Measurements from ENCODE around the gene PLXNA3.
"Not testable (repeated sequence)": the region's sequence is repeated elsewhere in the genome, so short reads cannot be mapped to it uniquely, and the experiment has no call there.

Gene PLXNA3

GRCh38 chrX:154487518-154488290 lies 29.6 kb downstream of the PLXNA3 start:
- H3K27me3 Mint-ChIP-seq: no peaks in the 10 kb centered on the region
- no peak overlapping the region for H3K27ac Mint-ChIP-seq
- H3K4me1 Mint-ChIP-seq (ENCODE audit: low read depth): peaks cover 15% of the 10 kb centered on the region
- peak overlapping the region; percentile 84 for H3K4me3 Mint-ChIP-seq
- H3K36me3 Mint-ChIP-seq: no peaks in the 10 kb centered on the region
- H3K9me3 Mint-ChIP-seq (ENCODE audit: low read depth): no peaks in the 10 kb centered on the region

GRCh38 chrX:154488336-154489075 lies 30.4 kb downstream of the PLXNA3 start:
- H3K27ac Mint-ChIP-seq: no peak overlapping the region

GRCh38 chrX:154489182-154489581 lies 31.1 kb downstream of the PLXNA3 start:
- Mint-ChIP-seq H3K4me1 (ENCODE audit: low read depth) (peaks cover 14% of the 10 kb centered on the region), H3K4me3 (peak overlapping the region; percentile 90), H3K27me3 (no peaks in the 10 kb centered on the region), H3K27ac (peak overlapping the region; percentile 82), H3K9me3 (ENCODE audit: low read depth) (no peaks in the 10 kb centered on the region), H3K36me3 (no peaks in the 10 kb centered on the region)

More at GRCh38 chrX:154488336-154489075, 30.4 kb downstream of the PLXNA3 start:
- H3K9me3 Mint-ChIP-seq (ENCODE audit: low read depth): no peaks in the 10 kb centered on the region
- no peaks in the 10 kb centered on the region for H3K27me3 Mint-ChIP-seq
- peaks cover 15% of the 10 kb centered on the region for H3K4me1 Mint-ChIP-seq (ENCODE audit: low read depth)
- peak overlapping the region; percentile 41 for H3K4me3 Mint-ChIP-seq
- H3K36me3 Mint-ChIP-seq: no peaks in the 10 kb centered on the region

- peak overlapping the region; percentile 90 for H3K4me3 Mint-ChIP-seq
- H3K27ac Mint-ChIP-seq: peak overlapping the region; percentile 82
- peaks cover 9% of the 10 kb centered on the region for H3K4me1 Mint-ChIP-seq (ENCODE audit: low read depth)
- no peaks in the 10 kb centered on the region for H3K9me3 Mint-ChIP-seq (ENCODE audit: low read depth)
- no peaks in the 10 kb centered on the region for H3K27me3 Mint-ChIP-seq
- H3K36me3 Mint-ChIP-seq: no peaks in the 10 kb centered on the region
Measured at GRCh38 chrX:154490021-154490413, 31.9 kb downstream of the PLXNA3 start.

GRCh38 chrX:154490414-154491083 lies 32.5 kb downstream of the PLXNA3 start, which contains the start of gene SLC10A3:
Gene SLC10A3, minus strand, starts transcription at chrX:154490629. Its CDS starts 1,689 bp downstream, at chrX:154488940.
- Mint-ChIP-seq H3K9me3 (ENCODE audit: low read depth) (no peaks in the 10 kb centered on the region), H3K27ac (peak within 1 kb of the TSS; percentile 82)

GRCh38 chrX:154494715-154495114 lies 36.6 kb downstream of the PLXNA3 start:
- Mint-ChIP-seq H3K27ac (no peak overlapping the region), H3K9me3 (ENCODE audit: low read depth) (no peaks in the 10 kb centered on the region), H3K4me3 (no peak overlapping the region), H3K36me3 (no peaks in the 10 kb centered on the region), H3K27me3 (no peaks in the 10 kb centered on the region), H3K4me1 (ENCODE audit: low read depth) (peaks cover 1% of the 10 kb centered on the region)

More at GRCh38 chrX:154490414-154491083, 32.5 kb downstream of the PLXNA3 start, which contains the start of gene SLC10A3:
- no peaks in the 10 kb centered on the region for H3K36me3 Mint-ChIP-seq
- H3K4me1 Mint-ChIP-seq (ENCODE audit: low read depth): peaks cover 9% of the 10 kb centered on the region
- no peaks in the 10 kb centered on the region for H3K27me3 Mint-ChIP-seq
- peak within 1 kb of the TSS; percentile 90 for H3K4me3 Mint-ChIP-seq

- H3K27ac Mint-ChIP-seq: no peak overlapping the region
- H3K27me3 Mint-ChIP-seq: no peaks in the 10 kb centered on the region
- H3K4me3 Mint-ChIP-seq: no peak overlapping the region
- H3K9me3 Mint-ChIP-seq (ENCODE audit: low read depth): no peaks in the 10 kb centered on the region
- no peaks in the 10 kb centered on the region for H3K36me3 Mint-ChIP-seq
- no peaks in the 10 kb centered on the region for H3K4me1 Mint-ChIP-seq (ENCODE audit: low read depth)
Measured at GRCh38 chrX:154495472-154495922, 37.4 kb downstream of the PLXNA3 start.

- H3K36me3 Mint-ChIP-seq; H3K9me3 Mint-ChIP-seq (ENCODE audit: low read depth); H3K27ac Mint-ChIP-seq; H3K4me3 Mint-ChIP-seq; H3K4me1 Mint-ChIP-seq (ENCODE audit: low read depth); H3K27me3 Mint-ChIP-seq: not testable (repeated sequence)
Measured at GRCh38 chrX:154496591-154497137, 38.6 kb downstream of the PLXNA3 start.

GRCh38 chrX:154501423-154501822 lies 43.3 kb downstream of the PLXNA3 start:
- H3K36me3 Mint-ChIP-seq; H3K4me1 Mint-ChIP-seq (ENCODE audit: low read depth); H3K27me3 Mint-ChIP-seq; H3K27ac Mint-ChIP-seq; H3K4me3 Mint-ChIP-seq; H3K9me3 Mint-ChIP-seq (ENCODE audit: low read depth): not testable (repeated sequence)

- no peaks in the 10 kb centered on the region for H3K27me3 Mint-ChIP-seq
- no peaks in the 10 kb centered on the region for H3K9me3 Mint-ChIP-seq (ENCODE audit: low read depth)
- H3K4me3 Mint-ChIP-seq: no peak overlapping the region
- no peaks in the 10 kb centered on the region for H3K36me3 Mint-ChIP-seq
- no peak overlapping the region for H3K27ac Mint-ChIP-seq
- H3K4me1 Mint-ChIP-seq (ENCODE audit: low read depth): no peaks in the 10 kb centered on the region
Measured at GRCh38 chrX:154502098-154502497, 44.0 kb downstream of the PLXNA3 start.

- no peak overlapping the region for H3K4me3 Mint-ChIP-seq
- no peaks in the 10 kb centered on the region for H3K9me3 Mint-ChIP-seq (ENCODE audit: low read depth)
- no peaks in the 10 kb centered on the region for H3K4me1 Mint-ChIP-seq (ENCODE audit: low read depth)
- no peaks in the 10 kb centered on the region for H3K36me3 Mint-ChIP-seq
- no peaks in the 10 kb centered on the region for H3K27me3 Mint-ChIP-seq
- H3K27ac Mint-ChIP-seq: no peak overlapping the region
Measured at GRCh38 chrX:154502989-154503388, 44.9 kb downstream of the PLXNA3 start.

GRCh38 chrX:154505734-154506133 lies 47.7 kb downstream of the PLXNA3 start:
- Mint-ChIP-seq H3K36me3 (peaks cover 4% of the 10 kb centered on the region), H3K4me1 (ENCODE audit: low read depth) (peaks cover under 1% of the 10 kb centered on the region), H3K27ac (no peak overlapping the region), H3K4me3 (no peak overlapping the region), H3K27me3 (no peaks in the 10 kb centered on the region), H3K9me3 (ENCODE audit: low read depth) (no peaks in the 10 kb centered on the region)

- peaks cover 9% of the 10 kb centered on the region for H3K4me1 Mint-ChIP-seq (ENCODE audit: low read depth)
- H3K9me3 Mint-ChIP-seq (ENCODE audit: low read depth): no peaks in the 10 kb centered on the region
- no peak overlapping the region for H3K4me3 Mint-ChIP-seq
- peaks cover 4% of the 10 kb centered on the region for H3K36me3 Mint-ChIP-seq
- no peaks in the 10 kb centered on the region for H3K27me3 Mint-ChIP-seq
- no peak overlapping the region for H3K27ac Mint-ChIP-seq
Measured at GRCh38 chrX:154506483-154507332, 48.6 kb downstream of the PLXNA3 start.

All from activated naive CD8-positive, alpha-beta T cell (primary cell).